Stimulated activated naive CD8-positive, alpha-beta T cell treated with anti-CD3 and anti-CD28 coated beads, Interleukin-15, Interleukin-2, amounts not matched to agents 100 U/mL and 50 U/mL, for 24 hours (primary cell): ENCODE measurements around the gene PGA4.

ENCODE experiments used
- ATAC-seq: fragments of 150-1000 bp; cut with Tn5 transposase; one replicate; pipeline ENCODE4 v1.10.0; 2021
- DNase-seq: peaks from one replicate; pipeline ENCODE4 v3.0.0; 2021

PGA4 gene

GRCh38 chr11:61279934-61280659, 58.0 kb downstream of the PGA4 start:
- ATAC-seq (no peak), DNase-seq (no peak)

GRCh38 chr11:61280883-61281580, 58.9 kb downstream of the PGA4 start:
- no peak for DNase-seq
- ATAC-seq: no peak
